Astrocyte (in vitro differentiated cells and primary cell): ENCODE data around the gene PRODH. TPM values are rescaled to one million over a fixed set of nuclear protein-coding genes. Genes with fewer than 3 reads are reported as not detected.
"Not testable (repeated sequence)": the region's sequence is repeated elsewhere in the genome, so short reads cannot be mapped to it uniquely, and the experiment has no call there.

Experiments
- DNase-seq: peaks from one replicate; pipeline ENCODE4 v3.0.0-alpha.2; 2010; ENCODE audit warnings: low read depth
- FAIRE-seq: peaks from 2 replicates; lab custom pipeline; 2011; peaks lifted over from hg19 to GRCh38; lab: Jason Lieb, UNC
- H2AFZ ChIP-seq: 2 replicates; pipeline ENCODE4 v1.6.0; 2012; ENCODE audit warnings: low read depth, low read length, inconsistent platforms
- H3K27ac ChIP-seq: 2 replicates; pipeline ENCODE4 v1.5.1; 2011; ENCODE audit warnings: low read depth, low read length, inconsistent platforms
- H3K27me3 ChIP-seq: 2 replicates; pipeline ENCODE4 v1.6.0; 2011; ENCODE audit warnings: low read length, inconsistent platforms; ENCODE audit not compliant: insufficient read depth
- H3K36me3 ChIP-seq: 2 replicates; pipeline ENCODE4 v1.5.1; 2011; ENCODE audit warnings: low read length, inconsistent platforms; ENCODE audit not compliant: insufficient read depth
- H3K4me1 ChIP-seq: 2 replicates; pipeline ENCODE4 v1.5.1; 2011; ENCODE audit warnings: low read length, inconsistent platforms; ENCODE audit not compliant: insufficient read depth
- H3K4me2 ChIP-seq: 2 replicates; pipeline ENCODE4 v1.6.0; 2012; ENCODE audit warnings: low read length, inconsistent platforms
- H3K4me3 ChIP-seq: 2 replicates; pipeline ENCODE4 v1.5.1; 2011; ENCODE audit warnings: low read depth, mild to moderate bottlenecking, low read length, inconsistent platforms; ENCODE audit not compliant: insufficient read depth
- H3K79me2 ChIP-seq: 2 replicates; pipeline ENCODE4 v1.6.0; 2012; ENCODE audit warnings: mild to moderate bottlenecking, low read length, inconsistent platforms; ENCODE audit not compliant: insufficient read depth
- H3K9ac ChIP-seq: 2 replicates; pipeline ENCODE4 v1.6.0; 2012; ENCODE audit warnings: mild to moderate bottlenecking, low read length, inconsistent platforms
- H3K9me3 ChIP-seq: 2 replicates; pipeline ENCODE4 v1.5.1; 2012; ENCODE audit warnings: low read depth, mild to moderate bottlenecking, low read length, inconsistent platforms; ENCODE audit not compliant: insufficient read depth
- H4K20me1 ChIP-seq: 2 replicates; pipeline ENCODE4 v1.6.0; 2012; ENCODE audit warnings: low read length, inconsistent platforms; ENCODE audit not compliant: insufficient read depth
- H3K27ac Mint-ChIP-seq: one replicate; pipeline ENCODE4 v1.8.0; 2021; ENCODE audit warnings: mild to moderate bottlenecking, mixed read lengths; ENCODE audit not compliant: unreplicated experiment
- H3K27me3 Mint-ChIP-seq: one replicate; pipeline ENCODE4 v1.8.0; 2021; ENCODE audit warnings: low read depth, mixed read lengths; ENCODE audit not compliant: unreplicated experiment
- H3K36me3 Mint-ChIP-seq: one replicate; pipeline ENCODE4 v1.8.0; 2021; ENCODE audit warnings: low read depth, mixed read lengths; ENCODE audit not compliant: unreplicated experiment
- H3K4me1 Mint-ChIP-seq: one replicate; pipeline ENCODE4 v1.8.0; 2021; ENCODE audit warnings: low read depth, mixed read lengths; ENCODE audit not compliant: unreplicated experiment
- H3K4me3 Mint-ChIP-seq: one replicate; pipeline ENCODE4 v1.8.0; 2021; ENCODE audit warnings: mild to moderate bottlenecking, moderate library complexity, mixed read lengths; ENCODE audit not compliant: unreplicated experiment
- H3K9me3 Mint-ChIP-seq: one replicate; pipeline ENCODE4 v1.8.0; 2021; ENCODE audit warnings: mild to moderate bottlenecking, mixed read lengths; ENCODE audit not compliant: unreplicated experiment
- EZH2 ChIP-seq: IDR thresholded peaks from 2 replicates; pipeline ENCODE4 v1.6.1; 2012; ENCODE audit warnings: mild to moderate bottlenecking, low read length, inconsistent platforms; ENCODE audit not compliant: insufficient read depth
- total RNA-seq: library from RNA; stranded (reverse); gene quantifications from 2 replicates; pipeline ENCODE4 v1.2.1, GENCODE V29; 2021
- TF ChIP-seq, protein P1 (sequence below): IDR thresholded peaks from 2 replicates; pipeline ENCODE4 v1.5.1; 2011; ENCODE audit warnings: low read depth, mild to moderate bottlenecking, inconsistent platforms, low read length, moderate library complexity; ENCODE audit not compliant: insufficient read depth

The PRODH gene
- total RNA-seq, 1 donor from 2014 or later, result 1.2 TPM

DNA sequence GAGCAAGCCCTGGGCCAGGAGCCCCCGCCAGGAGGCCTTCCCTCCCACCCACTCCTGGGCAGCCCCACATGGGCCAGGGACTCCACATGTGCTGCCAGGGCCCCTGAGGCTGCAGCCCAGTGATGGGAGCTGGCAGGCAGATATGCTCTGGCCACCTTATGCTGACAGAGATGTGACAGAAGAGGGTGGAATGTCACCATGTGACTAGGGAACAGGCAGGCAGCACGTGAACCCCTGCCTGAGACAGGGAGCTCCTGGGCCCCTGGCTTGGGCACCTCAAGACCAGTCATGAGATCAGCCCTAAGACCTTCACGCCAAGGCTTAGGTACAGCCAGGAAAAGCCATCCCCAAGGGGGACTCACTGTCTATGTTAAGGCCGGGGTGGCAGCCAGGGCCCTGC is 9.1 kb downstream of the PRODH start:
- Mint-ChIP-seq H3K27ac (no peak overlapping the region), H3K27me3 (no peaks in the 10 kb centered on the region), H3K4me3 (no peak overlapping the region), H3K9me3 (no peaks in the 10 kb centered on the region), H3K4me1 (no peaks in the 10 kb centered on the region), H3K36me3 (no peaks in the 10 kb centered on the region)
- FAIRE-seq, result no peak
- H3K36me3 ChIP-seq, result no peaks in the 10 kb centered on the region
- no peaks in the 10 kb centered on the region for H3K4me1 ChIP-seq
- H3K9ac ChIP-seq, result no peak overlapping the region
- no peak for DNase-seq
- no peak for TF ChIP-seq EZH2
- TF ChIP-seq, protein P1, sequence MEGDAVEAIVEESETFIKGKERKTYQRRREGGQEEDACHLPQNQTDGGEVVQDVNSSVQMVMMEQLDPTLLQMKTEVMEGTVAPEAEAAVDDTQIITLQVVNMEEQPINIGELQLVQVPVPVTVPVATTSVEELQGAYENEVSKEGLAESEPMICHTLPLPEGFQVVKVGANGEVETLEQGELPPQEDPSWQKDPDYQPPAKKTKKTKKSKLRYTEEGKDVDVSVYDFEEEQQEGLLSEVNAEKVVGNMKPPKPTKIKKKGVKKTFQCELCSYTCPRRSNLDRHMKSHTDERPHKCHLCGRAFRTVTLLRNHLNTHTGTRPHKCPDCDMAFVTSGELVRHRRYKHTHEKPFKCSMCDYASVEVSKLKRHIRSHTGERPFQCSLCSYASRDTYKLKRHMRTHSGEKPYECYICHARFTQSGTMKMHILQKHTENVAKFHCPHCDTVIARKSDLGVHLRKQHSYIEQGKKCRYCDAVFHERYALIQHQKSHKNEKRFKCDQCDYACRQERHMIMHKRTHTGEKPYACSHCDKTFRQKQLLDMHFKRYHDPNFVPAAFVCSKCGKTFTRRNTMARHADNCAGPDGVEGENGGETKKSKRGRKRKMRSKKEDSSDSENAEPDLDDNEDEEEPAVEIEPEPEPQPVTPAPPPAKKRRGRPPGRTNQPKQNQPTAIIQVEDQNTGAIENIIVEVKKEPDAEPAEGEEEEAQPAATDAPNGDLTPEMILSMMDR, result no peak
- H3K9me3 ChIP-seq, result no peaks in the 10 kb centered on the region
- no peak overlapping the region for H2AFZ ChIP-seq
- H3K27me3 ChIP-seq, result no peaks in the 10 kb centered on the region
- no peaks in the 10 kb centered on the region for H4K20me1 ChIP-seq
- no peak overlapping the region for H3K27ac ChIP-seq
- no peak overlapping the region for H3K4me3 ChIP-seq
- H3K4me2 ChIP-seq, result no peak overlapping the region
- H3K79me2 ChIP-seq, result no peaks in the 10 kb centered on the region

GRCh38 chr22:18925368-18926064 is 10.6 kb downstream of the PRODH start:
- Mint-ChIP-seq H3K9me3 (no peaks in the 10 kb centered on the region), H3K27me3 (no peaks in the 10 kb centered on the region), H3K4me3 (no peak overlapping the region), H3K4me1 (no peaks in the 10 kb centered on the region), H3K36me3 (no peaks in the 10 kb centered on the region), H3K27ac (no peak overlapping the region)
- H3K79me2 ChIP-seq, result no peaks in the 10 kb centered on the region
- no peak overlapping the region for H2AFZ ChIP-seq
- no peak overlapping the region for H3K9ac ChIP-seq
- H3K4me2 ChIP-seq, result no peak overlapping the region
- no peak overlapping the region for H3K27ac ChIP-seq
- DNase-seq (no peak), FAIRE-seq (no peak)
- TF ChIP-seq, protein P1, result no peak
- TF ChIP-seq EZH2, result no peak
- no peaks in the 10 kb centered on the region for H3K9me3 ChIP-seq
- no peaks in the 10 kb centered on the region for H3K27me3 ChIP-seq
- no peaks in the 10 kb centered on the region for H3K4me1 ChIP-seq
- no peaks in the 10 kb centered on the region for H4K20me1 ChIP-seq
- H3K36me3 ChIP-seq, result no peaks in the 10 kb centered on the region
- no peak overlapping the region for H3K4me3 ChIP-seq

DNA sequence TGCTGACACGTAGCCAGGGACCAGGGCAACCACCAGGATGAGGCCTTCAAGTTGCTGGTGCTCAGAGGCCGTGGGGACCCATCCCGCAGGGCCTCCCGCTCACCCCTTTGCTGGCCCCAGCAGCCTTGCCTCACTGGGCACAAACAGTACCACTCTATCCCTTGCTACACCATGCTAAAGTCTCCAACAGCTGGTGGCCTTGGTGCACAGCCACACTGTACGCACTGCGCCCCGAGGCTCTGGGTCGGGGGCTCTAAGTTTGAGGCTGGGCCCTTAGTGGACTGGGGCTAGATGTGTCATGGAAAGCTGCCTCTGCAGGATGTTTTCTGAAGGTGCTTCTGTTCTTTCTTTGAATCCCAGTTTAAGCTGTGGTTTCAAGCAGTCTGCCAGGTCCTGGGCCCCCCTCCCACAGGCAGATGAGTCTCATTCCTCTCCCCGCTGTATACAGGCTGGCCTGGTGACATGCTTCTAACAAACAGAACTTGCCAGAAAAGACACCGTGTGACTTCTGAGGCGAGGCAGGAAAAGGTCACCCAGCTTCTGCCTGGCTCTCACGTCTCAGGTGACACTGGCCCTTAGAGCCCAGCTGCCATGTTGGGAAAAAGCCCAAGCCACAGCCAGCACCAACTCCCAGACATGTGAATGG is 15.7 kb downstream of the PRODH start:
- H3K4me1 Mint-ChIP-seq, H2AFZ ChIP-seq, H3K79me2 ChIP-seq, H3K4me1 ChIP-seq, H3K4me3 Mint-ChIP-seq, H3K4me3 ChIP-seq, H3K27me3 Mint-ChIP-seq, H3K9me3 Mint-ChIP-seq, DNase-seq, H3K9me3 ChIP-seq, H3K36me3 Mint-ChIP-seq, H3K4me2 ChIP-seq, H3K27me3 ChIP-seq, FAIRE-seq, H3K27ac Mint-ChIP-seq, H4K20me1 ChIP-seq, H3K36me3 ChIP-seq, H3K9ac ChIP-seq, H3K27ac ChIP-seq: not testable (repeated sequence)

DNA sequence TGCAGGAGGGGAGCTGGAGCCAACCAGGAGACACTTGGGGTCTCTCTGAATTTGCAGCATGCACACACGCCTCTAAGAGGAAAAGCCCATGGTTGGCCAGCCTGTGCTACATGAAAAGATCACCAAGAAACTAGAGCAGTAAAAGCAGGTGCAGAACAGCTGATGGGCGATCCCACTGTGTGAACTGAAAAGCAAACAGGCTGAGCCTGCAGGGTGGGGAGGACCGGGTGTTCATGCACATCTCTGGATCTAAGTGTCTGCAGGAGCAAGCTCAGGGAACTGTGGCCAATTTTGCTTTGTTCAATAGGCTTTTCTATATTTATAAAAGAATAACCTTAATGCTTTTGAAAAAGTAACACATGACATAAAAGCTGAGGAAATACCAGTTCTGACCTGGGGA is 18.3 kb downstream of the PRODH start:
- H3K4me3 ChIP-seq, H3K9ac ChIP-seq, FAIRE-seq: not testable (repeated sequence)

GRCh38 chr22:18915550-18915949 is 20.5 kb downstream of the PRODH start:
- H3K4me1 ChIP-seq, H3K36me3 Mint-ChIP-seq, H2AFZ ChIP-seq, DNase-seq, H3K9ac ChIP-seq, H3K27me3 ChIP-seq, H3K4me3 ChIP-seq, H3K27ac Mint-ChIP-seq, H3K4me2 ChIP-seq, H3K27me3 Mint-ChIP-seq, H3K4me3 Mint-ChIP-seq, H3K79me2 ChIP-seq, FAIRE-seq, H3K9me3 Mint-ChIP-seq, H3K9me3 ChIP-seq, H3K4me1 Mint-ChIP-seq, H3K27ac ChIP-seq, H3K36me3 ChIP-seq, H4K20me1 ChIP-seq: not testable (repeated sequence)

More for the DNA sequence above, 18.3 kb downstream of the PRODH start:
- not testable (repeated sequence) for H2AFZ ChIP-seq, H3K27me3 ChIP-seq, DNase-seq, H3K79me2 ChIP-seq, H3K27ac Mint-ChIP-seq, H3K27me3 Mint-ChIP-seq, H3K4me2 ChIP-seq, H3K9me3 Mint-ChIP-seq, H3K4me3 Mint-ChIP-seq, H3K4me1 Mint-ChIP-seq, H3K4me1 ChIP-seq, H3K36me3 Mint-ChIP-seq, H3K9me3 ChIP-seq, H3K27ac ChIP-seq, H3K36me3 ChIP-seq, H4K20me1 ChIP-seq
